ENCODE measurements around the gene PCNX4. TPM values are rescaled to one million over a fixed set of nuclear protein-coding genes. Genes with fewer than 3 reads are reported as not detected.

The PCNX4 gene
- total RNA-seq, 2 donors from 2014 or later, result 37.6 to 71.2 TPM

GRCh38 chr14:60179431-60179869 is 87.7 kb downstream of the PCNX4 start:
- TF ChIP-seq CTCF (IDR thresholded peaks at IDR 0.05), result no peak
- TF ChIP-seq POLR2A (IDR thresholded peaks at IDR 0.05), result no peak
- no peak for ATAC-seq
- Histone ChIP-seq H3K4me1 (no peaks in the 10 kb centered on the region), H3K9me3 (no peaks in the 10 kb centered on the region), H3K27me3 (no peaks in the 10 kb centered on the region), H3K4me3 (no peak overlapping the region), H3K36me3 (replicated peaks in 1 of 2; ENCODE audit: insufficient read depth in 1 of 2, low read depth in 2 of 2) (no peaks in the 10 kb centered on the region), H3K27ac (no peak overlapping the region)
- intact Hi-C loops (cut with DNase I), result no loop called here
- WGBS, 2 donors, result 77 to 84% methylated on average over 3 of the region's 3 CpGs
- DNase-seq, result no peak

- H3K36me3 ChIP-seq (replicated peaks in 1 of 2; ENCODE audit: insufficient read depth in 1 of 2, low read depth in 2 of 2), result no peaks in the 10 kb centered on the region
- no peak for DNase-seq
- no peak overlapping the region for H3K27ac ChIP-seq
- no peaks in the 10 kb centered on the region for H3K27me3 ChIP-seq
- intact Hi-C loops (cut with DNase I), result no loop called here
- H3K4me3 ChIP-seq, result no peak overlapping the region
- no peaks in the 10 kb centered on the region for H3K4me1 ChIP-seq
- H3K9me3 ChIP-seq, result no peaks in the 10 kb centered on the region
- ATAC-seq, result no peak
- WGBS, 2 donors, result 79 to 89% methylated on average over 3 of the region's 3 CpGs
- TF ChIP-seq POLR2A (IDR thresholded peaks at IDR 0.05) (no peak), CTCF (IDR thresholded peaks at IDR 0.05) (no peak)
Observed at GRCh38 chr14:60183138-60183537, 91.4 kb downstream of the PCNX4 start.

- TF ChIP-seq CTCF (IDR thresholded peaks at IDR 0.05) (no peak), POLR2A (IDR thresholded peaks at IDR 0.05) (no peak)
- H3K4me3 ChIP-seq, result no peak overlapping the region
- intact Hi-C loops (cut with DNase I), result no loop called here
- H3K36me3 ChIP-seq (replicated peaks in 1 of 2; ENCODE audit: insufficient read depth in 1 of 2, low read depth in 2 of 2), result no peaks in the 10 kb centered on the region
- WGBS, 2 donors, result 39 to 40% methylated on average over 1 of the region's 1 CpG
- H3K9me3 ChIP-seq, result no peaks in the 10 kb centered on the region
- DNase-seq (no peak), ATAC-seq (no peak)
- peak overlapping the region in 3 of 4 donors; percentile 18 to 44 (median 39) for H3K27ac ChIP-seq
- no peaks in the 10 kb centered on the region for H3K27me3 ChIP-seq
- no peaks in the 10 kb centered on the region for H3K4me1 ChIP-seq
Observed at GRCh38 chr14:60183741-60184140, 92.0 kb downstream of the PCNX4 start.

- Histone ChIP-seq H3K4me1 (no peaks in the 10 kb centered on the region), H3K4me3 (no peak overlapping the region), H3K9me3 (no peaks in the 10 kb centered on the region), H3K36me3 (replicated peaks in 1 of 2; ENCODE audit: insufficient read depth in 1 of 2, low read depth in 2 of 2) (no peaks in the 10 kb centered on the region), H3K27ac (peak overlapping the region in 3 of 4 donors; percentile 18 to 44 (median 39)), H3K27me3 (no peaks in the 10 kb centered on the region)
- DNase-seq (peak in 1 of 4 donors; percentile 42), ATAC-seq (no peak)
- WGBS, 2 donors, result 0 to 1% methylated on average over 5 of the region's 5 CpGs
- peak; percentile 50 to 90 (median 88) for TF ChIP-seq CTCF (IDR thresholded peaks at IDR 0.05)
- TF ChIP-seq POLR2A (IDR thresholded peaks at IDR 0.05), result no peak
- intact Hi-C loops (cut with DNase I), result no loop called here
Observed at GRCh38 chr14:60184146-60184904, 92.6 kb downstream of the PCNX4 start.

All from body of pancreas (tissue), 4 donors.